Neural progenitor cell (in vitro differentiated cells): Measurements from ENCODE around the gene C22orf15.

Experiments
- EZH2 ChIP-seq: fragments of 200-600 bp; sonication (generic); IDR thresholded peaks from 2 replicates; pipeline ENCODE4 v1.6.1; 2017; ENCODE audit warnings: antibody characterized with exemption, mild to moderate bottlenecking, moderate library complexity
- TF ChIP-seq, protein P1 (sequence below): fragments of 200-600 bp; sonication (generic); IDR thresholded peaks from 2 replicates; pipeline ENCODE4 v1.5.1; 2017; ENCODE audit warnings: antibody characterized with exemption, mild to moderate bottlenecking

DNA sequence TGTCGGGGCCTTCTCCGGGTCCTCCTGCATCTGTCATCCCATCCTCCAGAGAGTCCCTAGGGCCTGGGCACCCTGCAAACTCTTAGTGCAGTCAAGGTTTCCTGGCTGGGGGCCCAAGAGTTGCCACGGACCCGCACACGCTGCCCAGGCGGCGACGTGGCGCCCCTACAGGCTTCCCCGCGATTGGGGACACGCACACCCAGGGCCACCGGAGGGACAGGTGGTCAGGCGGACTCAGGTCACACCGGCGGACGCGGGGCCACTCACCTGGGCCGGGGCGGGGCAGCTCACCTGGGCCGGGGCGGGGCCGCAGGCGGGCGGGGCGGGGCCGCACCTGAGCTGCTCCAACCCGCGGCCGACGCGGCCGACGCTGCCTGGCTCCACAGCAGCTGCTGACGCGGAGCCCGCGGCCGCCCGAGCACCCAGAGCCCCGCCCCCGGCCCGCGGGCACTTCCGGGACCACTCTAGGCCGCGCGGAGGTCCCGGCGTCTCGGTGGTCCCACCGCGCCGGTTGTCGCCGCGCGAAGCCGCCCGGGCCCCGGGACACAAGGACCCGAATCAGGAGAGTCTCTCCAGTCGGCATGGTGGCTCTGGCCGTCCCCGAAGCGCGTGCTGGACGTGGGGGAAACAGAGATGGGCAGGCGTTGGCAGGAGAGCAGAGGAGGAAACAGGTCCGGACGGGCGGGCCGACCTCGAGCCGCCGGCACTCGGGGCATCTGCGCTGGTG, 11.9 kb upstream of the C22orf15 start, which contains the start of gene ZNF70:
- TF ChIP-seq EZH2 = no peak
- TF ChIP-seq, protein P1, sequence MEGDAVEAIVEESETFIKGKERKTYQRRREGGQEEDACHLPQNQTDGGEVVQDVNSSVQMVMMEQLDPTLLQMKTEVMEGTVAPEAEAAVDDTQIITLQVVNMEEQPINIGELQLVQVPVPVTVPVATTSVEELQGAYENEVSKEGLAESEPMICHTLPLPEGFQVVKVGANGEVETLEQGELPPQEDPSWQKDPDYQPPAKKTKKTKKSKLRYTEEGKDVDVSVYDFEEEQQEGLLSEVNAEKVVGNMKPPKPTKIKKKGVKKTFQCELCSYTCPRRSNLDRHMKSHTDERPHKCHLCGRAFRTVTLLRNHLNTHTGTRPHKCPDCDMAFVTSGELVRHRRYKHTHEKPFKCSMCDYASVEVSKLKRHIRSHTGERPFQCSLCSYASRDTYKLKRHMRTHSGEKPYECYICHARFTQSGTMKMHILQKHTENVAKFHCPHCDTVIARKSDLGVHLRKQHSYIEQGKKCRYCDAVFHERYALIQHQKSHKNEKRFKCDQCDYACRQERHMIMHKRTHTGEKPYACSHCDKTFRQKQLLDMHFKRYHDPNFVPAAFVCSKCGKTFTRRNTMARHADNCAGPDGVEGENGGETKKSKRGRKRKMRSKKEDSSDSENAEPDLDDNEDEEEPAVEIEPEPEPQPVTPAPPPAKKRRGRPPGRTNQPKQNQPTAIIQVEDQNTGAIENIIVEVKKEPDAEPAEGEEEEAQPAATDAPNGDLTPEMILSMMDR = peak; percentile 51
